ENCODE data around the gene FKBP4.

DNA sequence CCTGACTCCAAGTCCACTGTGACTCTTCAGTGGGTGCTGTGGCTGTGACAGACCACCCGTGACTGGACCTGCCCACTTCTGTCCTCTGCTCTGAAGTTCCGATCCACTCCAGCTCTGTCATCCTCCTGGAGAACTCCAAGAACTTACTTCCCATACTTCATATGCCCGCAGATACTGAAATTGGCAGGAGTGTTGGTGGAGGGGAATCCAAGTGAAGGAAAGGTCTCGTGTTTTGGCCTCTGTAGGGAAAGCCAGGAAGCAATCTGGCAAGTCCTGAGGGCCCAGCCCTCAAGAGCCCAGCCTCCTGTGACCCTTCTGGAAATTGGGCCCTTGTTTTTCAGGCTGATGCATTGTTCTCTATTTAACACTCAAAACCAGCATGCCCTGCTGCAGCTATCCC, 22.4 kb upstream of the FKBP4 start:
- no peak for TF ChIP-seq POLR2AphosphoS5 (IDR thresholded peaks at IDR 0.05)
- no peak for TF ChIP-seq CTCF (IDR thresholded peaks at IDR 0.05)
- no peak for TF ChIP-seq POLR2A (IDR thresholded peaks at IDR 0.05; ENCODE audit: low read depth)
- TF ChIP-seq EP300 (IDR thresholded peaks at IDR 0.05): no peak
